Measurements from ENCODE around the gene P2RY2.
A peak's percentile ranks its signal among the peaks of the same experiment; 100 is the strongest.

The P2RY2 gene

DNA sequence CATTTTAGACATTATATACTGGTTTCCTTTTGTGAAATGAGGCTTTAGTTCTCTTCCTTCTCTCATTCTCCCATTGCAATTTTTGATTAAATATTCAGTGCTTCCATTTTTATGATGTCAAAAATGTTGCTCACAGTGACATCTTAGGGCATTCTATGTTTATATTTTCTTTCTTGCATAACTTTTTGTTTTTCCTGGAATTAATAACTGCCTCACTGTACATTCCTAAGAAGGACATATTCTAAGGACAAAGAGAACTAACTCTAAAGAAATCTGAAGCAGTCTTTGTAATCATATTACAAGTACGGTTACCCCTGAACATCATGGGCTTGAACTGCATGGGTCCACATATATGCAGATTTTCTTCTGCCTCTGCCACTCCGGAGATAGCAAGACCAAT lies 28.2 kb downstream of the P2RY2 start:
- no peak for DNase-seq

DNA sequence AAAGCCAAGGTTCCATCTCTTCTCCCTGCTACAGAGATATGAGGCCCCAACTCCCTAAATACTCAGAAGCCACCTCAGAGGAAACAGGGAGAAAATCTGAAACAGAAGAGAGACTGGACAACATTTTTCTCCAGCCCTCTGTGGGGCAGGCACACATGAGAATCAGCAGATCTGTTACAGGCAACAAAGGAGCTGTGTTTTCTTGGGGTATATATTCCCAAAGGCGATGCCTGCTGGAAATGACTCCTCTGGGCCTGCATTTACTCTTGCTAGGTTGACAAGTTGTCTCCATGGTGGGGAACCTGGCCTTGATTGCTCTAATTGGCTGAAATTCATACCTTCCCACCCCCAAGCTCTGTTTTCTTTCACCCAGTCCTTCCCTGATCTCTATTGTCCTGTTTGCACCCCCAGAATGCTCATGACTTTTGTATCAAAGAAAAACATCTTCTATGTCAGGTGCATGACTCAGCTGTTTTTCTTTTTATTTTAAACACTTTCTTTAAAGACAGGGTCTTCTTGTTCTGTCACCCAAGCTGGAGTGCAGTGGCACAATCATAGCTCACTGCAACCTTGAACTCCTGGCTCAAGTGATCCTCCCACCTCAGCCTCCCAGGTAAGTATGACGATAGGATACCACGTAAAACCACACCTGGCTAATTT lies 30.6 kb downstream of the P2RY2 start:
- no peak for DNase-seq

DNA sequence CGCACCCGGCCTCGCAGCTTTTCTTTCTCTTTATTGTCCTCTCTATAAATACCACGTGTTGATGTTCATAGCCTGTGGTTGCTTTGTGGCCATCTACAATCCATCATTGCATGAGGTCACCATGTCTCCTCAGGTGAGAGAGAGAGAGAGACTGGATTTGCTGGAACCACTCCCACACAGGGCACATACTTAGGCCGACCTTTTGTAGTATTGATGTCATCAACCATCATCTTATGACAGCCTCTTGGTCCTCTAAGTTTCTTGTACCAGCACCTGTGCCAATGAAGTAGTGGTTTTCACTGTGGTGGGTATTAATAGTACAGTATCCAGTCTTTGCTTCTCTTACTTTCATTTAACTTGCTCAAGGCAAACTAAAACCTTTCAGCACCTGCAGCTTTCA lies 31.2 kb downstream of the P2RY2 start:
- no peak for DNase-seq

DNA sequence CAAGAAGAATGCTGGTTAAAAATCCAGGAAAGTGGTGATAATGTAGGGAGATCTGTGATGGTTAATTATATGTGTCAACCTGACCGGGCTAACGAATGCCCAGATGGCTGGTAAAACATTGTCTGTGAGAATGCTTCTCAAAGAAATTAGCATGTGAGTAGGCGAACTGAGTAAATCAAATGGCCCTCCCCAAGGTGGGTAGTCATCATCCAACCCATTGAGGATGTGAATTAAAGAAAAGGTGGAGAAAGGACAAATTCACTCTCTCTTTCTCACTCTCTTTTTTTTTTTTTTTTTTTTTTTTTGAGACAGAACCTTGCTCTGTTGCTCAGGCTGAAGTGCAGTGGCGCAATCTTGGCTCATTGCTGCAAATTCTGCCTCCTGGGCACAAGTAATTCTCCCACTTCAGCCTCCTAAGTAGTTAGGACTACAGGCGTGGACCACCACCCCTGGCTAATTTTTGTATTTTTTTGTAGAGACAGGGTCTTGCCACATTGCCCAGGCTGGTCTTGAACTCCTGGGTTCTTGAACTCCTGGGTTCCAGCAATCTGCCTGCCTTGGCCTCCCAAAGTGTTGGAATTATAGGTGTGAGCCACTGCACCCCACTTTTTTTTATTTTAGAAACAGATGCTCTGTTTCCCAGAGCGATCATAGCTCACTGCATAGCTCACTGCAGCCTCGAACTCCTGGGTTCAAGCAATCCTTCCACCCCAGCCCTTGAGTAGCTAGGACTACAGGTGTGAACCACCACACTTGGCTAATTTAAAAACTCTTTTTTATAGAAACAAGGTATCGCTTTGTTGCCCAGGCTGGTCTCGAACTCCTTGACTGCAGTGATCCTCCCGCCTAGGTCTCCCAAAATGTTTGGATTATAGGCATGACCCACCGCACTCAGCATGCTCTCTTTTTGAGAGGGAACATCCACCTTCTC lies 32.0 kb downstream of the P2RY2 start:
- no peak for DNase-seq

DNA sequence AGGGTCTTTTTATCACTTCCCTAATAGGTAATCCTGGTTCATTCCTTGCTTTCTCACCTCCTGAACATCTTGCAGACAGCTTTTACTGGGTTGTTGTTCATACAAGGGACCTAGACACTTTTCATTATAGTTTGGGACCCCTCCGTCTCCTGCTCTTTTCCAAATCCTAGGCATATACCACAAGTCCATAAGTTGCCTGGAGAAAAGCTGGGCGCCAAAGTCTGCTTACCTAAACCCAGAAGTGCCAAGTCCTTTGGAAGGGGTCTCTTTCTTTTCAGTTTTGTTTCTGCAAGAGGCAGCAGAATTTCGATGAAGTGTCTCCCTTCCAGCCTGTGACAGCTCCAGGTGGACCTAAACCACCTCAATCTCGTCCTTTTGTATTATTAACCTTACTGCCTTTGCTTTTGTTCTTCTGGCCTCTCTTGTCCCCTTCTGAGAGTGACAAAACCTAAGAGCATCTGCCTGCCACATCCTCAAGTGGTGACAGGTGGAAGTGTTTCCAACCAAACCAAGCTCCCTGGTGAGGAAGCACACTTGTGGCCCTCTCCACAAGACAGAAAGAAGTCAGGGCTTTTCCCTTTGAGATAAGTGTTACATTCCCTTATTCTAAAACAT lies 34.6 kb downstream of the P2RY2 start:
- DNase-seq = peak; percentile 18

DNA sequence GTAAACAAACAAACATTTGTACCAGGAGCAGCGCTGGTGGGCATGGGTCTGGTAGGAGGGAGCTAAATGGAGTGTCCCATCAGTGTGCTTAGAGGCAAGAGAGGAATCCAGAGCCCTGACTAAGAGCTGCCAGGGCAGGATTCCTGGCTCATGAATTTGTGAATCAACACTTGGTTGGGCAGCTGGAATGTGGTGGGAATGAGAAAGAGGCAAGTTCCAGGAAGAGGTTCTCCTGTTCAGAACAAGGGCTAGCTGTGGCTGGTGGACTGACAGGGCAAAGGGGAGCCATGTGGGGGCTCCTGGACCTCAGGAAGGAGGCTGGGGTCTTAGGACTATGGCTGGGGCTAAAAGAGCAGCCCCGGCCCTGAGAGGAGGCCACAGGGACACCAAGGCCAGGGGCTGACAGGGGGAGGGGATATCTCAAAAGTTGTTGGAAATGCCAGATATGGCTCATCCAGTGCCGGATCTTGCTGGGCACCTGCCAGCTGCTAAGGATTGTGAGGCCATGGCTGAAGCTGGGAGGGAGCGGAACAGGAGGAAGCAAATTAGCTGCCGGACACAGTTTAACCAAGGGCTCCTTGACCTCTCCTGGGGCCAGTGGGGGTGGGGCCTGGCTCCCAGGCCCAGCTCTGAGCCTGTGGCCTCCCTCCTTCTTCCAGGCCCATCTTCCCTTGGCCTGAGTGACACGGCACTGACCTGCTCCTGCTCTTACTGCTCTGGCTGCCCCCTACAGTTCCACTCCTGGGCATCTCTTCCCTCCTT lies 39.4 kb downstream of the P2RY2 start:
- no peak for DNase-seq

DNA sequence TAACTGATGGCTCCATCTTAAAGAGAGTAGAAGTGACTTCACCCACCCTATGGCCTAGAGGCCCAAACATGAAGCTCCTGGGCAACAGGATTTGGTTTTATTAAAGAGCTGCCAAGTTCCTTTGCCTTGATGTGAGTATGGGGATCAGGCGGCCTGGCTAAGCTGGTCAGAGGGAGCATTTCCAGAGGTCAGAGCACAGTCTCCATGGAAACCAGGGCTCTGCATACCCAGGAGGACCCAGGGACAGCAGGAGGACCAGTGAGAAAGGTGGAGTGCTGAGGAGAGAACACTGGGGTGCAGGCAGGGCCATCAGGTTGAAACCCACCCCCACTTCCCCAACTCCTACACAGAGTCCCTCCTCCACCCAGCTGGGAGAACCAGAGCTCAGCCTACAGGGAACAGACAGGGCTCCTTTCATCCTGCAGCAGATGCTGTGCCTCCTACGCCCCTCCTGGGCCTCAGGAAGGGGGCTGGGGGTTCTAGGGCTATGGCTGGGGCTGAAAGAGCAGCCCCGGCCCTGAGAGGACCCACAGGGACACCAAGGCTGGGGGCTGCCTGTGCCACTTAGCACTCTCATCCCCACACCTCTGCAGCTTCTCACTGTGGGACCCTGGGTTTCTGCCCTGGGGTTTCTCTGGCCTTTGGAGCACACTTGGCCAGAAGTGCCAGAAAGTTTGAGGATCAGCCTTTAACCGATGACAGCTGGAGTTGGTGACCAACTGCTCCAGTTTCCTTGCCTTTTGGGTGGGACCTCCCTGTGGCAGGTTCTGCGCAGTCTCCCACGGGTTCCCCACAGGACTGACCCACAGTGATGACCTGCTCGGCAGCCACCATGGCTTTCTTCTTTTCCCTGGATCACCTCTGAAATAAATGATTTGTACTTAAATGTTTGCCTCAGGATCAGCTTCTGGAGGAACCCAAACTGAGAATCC lies 40.3 kb downstream of the P2RY2 start:
- no peak for DNase-seq

DNA sequence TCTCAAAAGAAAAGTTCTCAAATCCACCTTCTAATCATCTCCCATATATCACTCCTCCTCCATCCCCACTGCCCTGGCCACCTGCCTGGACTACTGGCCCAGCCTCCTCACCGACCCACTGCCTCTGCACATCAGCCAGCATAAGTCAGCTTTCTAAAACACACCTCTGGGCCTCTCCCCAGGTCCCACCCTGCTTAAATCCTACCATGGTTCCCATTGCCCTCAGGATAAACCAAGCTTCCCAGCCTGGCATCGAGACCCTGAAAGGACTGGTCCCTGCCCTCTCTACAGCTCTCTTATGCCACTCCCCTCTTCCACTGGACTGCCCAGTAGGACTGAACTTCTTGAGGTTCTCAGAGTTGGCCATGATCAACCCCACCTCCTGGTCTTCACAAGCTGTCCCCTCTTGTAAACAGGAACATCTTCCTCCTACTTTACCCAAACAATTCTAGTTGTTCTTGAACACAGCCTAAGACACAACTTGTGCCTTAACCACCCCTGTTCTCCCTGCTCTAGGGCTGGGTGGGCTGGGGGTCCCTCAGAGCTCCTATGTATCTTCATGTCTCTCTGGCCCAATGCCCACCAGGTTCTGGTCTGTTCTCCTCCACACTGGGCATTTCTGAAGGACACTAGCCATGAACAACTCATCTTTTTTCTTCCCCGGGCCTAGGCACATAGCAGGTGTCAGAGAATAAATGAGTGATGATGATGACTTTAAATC lies 41.5 kb downstream of the P2RY2 start:
- no peak for DNase-seq

DNA sequence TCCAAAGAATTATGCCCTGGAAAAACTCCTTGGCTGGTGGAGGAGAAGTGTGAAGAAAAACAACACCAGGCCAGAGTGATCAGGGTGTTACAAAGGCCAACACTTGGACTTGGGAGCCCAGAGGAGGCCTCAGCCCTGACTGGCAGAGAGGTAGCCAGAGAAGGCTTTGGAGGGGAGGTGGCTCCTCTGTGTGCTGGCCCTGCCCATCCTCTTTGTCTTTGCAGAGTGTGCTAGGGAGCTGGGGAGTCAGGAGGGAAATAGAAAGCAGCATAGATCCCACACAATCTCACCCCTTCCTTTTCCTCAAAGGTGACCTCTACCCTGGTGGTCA lies 42.0 kb downstream of the P2RY2 start:
- no peak for DNase-seq

DNA sequence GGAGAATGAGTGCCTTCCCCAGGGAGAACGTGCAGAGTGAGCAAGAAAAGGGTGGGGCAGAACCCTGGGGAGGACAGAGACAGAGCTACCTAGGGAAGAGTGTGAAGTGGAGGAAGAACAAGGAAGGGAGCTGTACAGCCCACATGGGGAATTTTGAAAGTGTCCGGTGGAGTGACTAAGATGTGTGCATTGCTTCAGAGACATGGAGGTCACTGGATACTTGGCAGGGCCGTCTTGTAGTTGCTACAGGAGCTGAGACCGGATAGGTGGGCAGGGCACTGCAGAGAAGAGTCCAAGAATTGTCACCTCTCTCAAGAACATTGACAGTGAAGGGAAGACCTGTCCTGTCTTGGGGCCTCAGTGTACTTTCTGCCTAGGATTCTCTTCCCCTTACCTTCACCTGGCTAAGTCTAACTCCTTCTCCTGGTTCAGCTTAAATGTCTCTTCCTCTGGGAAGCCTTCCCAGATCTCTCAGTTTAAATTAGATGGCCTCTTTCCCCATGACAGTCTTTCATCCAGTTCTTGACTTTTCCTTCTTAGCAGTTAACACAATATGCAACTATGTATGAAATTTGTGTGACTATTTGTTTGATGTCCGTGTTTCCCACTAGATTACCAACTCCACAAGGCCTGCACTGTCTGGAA lies 44.9 kb downstream of the P2RY2 start:
- no peak for DNase-seq

DNA sequence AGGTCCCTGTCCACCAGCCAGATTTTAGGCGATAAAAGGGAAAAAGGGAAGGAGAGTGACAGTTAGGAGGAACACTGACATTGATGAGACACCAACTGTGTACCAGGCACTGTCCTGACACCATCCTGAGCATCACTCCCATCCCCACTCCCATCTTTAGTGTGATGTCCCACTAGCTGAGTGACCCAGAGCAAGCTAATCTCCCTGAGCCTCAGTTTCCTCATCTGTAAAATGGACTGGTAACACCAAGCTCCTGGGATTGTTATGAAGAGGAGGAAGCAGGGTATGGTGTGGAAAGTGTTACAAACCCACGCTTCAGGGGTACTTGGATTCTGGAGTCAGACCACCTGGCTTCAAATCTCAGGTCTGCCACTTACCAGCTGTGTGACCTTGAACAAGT lies 45.6 kb downstream of the P2RY2 start:
- DNase-seq = no peak

DNA sequence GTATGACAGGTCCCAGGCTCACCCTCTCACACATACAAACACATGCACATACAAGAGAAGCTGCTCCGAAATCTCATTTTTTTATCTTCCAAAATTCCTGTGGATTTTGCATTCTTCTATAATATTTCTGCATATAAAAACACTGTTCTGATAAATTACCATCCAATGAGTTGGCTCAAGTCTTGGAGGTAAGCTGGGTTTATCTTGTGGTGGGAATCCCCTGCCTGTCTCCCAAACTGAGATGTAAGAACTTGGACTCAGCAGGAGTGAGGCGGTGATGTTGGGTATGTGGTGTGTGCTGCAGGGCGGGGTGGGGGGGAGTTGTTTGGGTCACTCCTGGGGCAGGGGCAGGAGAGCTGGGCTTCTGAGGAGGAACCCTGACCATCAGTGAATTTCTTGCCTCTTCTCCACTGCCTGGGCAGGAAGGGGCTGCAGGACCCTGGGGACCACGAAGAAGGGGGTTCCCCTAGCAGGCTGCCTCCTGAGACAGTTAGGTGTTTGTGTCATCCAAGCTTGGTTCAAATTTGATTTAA lies 47.3 kb downstream of the P2RY2 start:
- no peak for DNase-seq

DNA sequence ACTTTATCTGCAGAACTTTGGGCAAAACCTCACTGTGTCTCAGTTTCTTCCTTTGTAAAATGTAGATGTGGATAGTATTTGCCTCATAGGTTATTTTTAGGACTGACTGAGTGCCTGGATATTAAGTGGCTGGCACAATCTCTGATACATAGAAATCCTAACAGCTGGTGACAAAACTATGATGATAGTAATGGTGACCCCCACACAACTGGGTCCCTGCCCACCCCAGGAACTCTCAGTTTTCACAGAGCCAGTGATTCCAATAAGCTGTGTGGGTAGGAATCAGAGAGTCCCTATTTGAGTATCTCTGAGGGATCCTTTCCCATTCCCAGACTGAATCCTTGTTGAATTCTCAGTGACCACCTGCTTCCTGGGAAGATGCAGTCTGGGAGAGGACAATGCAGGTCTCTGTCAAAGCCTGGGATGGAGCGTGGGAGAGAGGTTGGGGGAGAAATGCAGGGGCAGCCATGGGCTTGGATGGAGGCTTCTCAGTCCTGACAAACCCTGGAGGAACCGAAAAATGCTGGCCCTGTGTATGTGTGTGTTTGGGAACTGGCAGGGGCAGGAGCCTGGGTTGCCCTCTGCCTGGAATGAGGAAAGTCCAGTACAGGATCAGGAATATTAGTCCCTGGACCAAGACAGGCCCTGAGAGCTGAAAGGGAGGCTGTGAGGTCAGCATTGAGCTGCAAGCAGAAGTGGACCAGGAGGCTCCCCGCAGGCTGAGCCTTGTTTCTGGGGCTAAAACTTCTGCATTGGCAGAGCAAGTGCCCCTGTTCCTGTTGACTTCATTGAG lies 48.0 kb downstream of the P2RY2 start:
- no peak for DNase-seq

DNA sequence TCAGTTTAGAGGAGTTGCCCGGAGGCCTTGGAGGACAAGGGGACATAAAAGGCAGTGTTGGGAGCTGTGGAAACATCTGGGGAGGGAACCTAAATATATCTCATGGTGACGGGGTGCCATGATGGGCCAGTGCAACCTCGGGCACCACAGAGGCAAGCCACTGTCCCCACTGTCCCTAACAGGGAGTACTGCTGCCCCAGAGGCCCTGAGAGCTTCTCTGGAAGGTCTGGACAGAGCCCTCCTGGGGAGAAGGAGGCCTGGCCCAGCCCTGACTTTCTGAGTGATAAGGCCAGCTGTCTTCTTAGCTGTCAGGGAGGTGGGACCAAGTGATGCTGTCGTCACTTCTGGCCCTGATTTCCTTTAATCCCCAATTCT lies 48.6 kb downstream of the P2RY2 start:
- DNase-seq = no peak

DNA sequence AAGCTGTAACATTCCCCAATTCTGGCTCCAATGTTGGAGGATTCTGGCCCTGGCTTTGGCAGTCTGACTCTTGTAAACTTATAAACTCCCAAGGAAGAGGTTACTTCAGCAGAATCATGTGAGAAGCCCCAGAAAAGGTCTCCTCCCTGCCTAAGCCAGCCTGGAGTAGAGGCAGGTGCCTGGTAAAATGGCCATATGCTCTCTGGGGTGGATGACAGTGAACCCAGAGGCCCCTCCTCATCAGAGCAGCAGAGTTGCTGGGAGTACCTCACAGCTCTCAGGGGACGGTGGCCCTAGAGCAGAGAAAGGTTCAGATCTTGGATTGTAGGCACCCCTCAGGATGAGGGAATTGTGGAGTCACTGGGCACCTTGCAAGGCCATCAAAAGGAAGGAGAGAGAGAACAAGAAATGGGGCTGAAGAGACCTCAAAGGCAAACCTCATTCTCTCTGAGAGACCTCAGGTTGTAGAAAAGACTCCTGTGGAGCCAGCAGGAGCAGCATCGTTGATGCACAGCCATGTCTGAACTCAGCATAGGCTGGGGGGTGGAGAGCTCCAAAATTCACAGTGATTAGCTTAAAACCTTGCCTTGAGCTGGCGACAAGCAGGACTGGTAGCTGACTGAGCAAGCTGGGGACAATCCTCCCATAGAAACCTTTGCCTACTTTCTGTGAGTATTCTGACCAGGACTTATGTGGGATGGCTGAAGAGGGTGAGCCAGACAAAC lies 49.2 kb downstream of the P2RY2 start:
- no peak for DNase-seq

DNA sequence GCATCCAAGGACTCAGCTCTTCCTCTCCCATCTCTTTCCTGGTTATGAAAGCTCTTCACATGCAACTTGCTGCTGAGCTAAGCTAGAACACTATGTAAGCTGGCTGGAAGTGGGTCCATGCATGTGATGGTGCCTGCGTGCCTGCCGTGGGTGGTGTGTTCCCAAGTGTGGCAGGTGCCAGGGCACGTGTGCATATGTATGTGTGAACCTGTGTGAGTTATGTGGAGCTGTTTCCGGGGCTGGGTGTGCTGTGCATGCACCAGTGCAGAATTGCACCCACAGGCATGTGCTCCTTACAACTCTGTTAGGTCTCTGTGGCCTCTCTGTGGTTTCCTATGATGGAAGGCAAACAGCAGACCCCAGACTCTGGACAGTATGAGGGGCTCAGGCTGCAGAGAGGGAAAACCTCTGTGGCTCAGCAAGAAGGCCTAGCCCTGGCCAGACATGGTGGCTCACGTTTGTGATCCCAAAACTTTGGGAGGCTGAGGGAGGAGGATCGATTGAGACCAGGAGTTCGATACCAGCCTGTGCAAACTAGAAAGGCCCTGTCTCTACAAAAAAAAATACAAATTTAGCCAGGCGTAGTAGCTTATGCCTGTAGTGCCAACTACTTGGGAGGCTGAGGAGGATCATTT lies 49.9 kb downstream of the P2RY2 start:
- DNase-seq = no peak

DNA sequence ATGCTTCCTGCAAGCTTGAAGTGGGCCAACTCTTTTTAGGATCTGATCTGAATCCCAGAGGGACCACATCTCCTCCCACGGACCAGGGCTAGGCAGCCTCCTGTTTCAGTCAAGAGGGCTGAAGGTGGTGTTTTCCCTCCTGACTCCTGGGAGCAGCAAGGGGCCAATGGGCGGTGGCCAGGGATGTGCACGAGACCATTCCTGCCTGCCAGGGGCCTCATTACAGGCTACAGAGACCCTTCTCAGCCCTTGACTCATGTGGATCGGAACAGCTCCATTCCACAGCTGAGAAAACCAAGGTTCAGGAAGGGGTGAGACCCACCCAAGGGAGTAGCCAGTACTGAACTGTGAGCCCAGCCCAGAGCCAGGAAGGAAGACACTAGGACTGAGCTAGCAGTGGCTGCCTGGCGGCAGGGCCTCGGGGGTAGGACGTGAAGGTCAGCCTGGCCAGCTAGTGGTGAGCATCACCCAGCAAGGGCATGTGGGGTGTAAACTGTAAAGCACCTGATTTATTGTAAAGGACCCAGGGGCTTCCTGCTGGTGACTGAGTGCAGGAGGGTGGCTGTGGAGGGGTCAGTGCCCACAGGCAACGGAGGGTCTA lies 50.7 kb downstream of the P2RY2 start:
- DNase-seq = no peak

DNA sequence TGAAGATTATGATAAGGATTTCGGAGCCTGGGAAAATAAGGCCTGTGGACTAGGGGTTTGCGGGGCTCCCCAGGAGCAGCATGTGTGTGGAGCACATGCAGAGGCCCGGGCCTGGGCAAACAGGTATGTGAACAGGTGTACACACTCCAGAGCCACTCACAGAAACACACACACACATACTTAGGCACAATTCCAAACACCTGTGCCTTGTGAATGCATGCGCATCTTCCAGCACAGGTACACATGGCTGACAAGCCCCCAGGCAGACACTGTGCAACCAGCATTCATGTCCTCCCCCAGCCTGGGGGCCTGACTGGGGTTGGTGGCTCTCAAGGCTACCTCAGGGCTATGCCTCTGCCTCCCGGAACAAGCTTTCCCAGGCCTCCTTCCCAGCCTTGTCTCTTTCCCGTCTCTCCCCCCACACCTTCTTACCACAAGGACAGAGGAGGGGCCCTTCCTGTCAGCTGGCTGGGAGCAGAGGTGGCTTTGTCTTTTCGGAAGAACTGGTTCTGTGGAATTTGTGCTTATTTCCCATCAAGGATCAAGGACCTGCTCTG lies 51.5 kb downstream of the P2RY2 start:
- no peak for DNase-seq
